ENCODE measurements around the gene PCDHGA1.
A peak's percentile ranks its signal among the peaks of the same experiment; 100 is the strongest.

Gene PCDHGA1

DNA sequence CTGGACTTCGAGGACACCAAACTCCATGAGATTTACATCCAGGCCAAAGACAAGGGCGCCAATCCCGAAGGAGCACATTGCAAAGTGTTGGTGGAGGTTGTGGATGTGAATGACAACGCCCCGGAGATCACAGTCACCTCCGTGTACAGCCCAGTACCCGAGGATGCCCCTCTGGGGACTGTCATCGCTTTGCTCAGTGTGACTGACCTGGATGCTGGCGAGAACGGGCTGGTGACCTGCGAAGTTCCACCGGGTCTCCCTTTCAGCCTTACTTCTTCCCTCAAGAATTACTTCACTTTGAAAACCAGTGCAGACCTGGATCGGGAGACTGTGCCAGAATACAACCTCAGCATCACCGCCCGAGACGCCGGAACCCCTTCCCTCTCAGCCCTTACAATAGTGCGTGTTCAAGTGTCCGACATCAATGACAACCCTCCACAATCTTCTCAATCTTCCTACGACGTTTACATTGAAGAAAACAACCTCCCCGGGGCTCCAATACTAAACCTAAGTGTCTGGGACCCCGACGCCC lies 146.8 kb downstream of the PCDHGA1 start:
- WGBS, 2 experiments (ENCODE audit: insufficient coverage in 2 of 2) = 96 to 97% methylated on average over 20 to 24 of the region's 24 CpGs
- H3K4me3 ChIP-seq (ENCODE audit: extremely low read depth, insufficient read depth, low read length, poor library complexity, severe bottlenecking) = peak overlapping the region; percentile 56
- no peak overlapping the region for H3K27ac ChIP-seq (ENCODE audit: low read depth, low read length, severe bottlenecking)
- peaks cover 11% of the 10 kb centered on the region for H3K9me3 ChIP-seq (ENCODE audit: control insufficient read depth, low read length)
- H3K4me1 ChIP-seq (ENCODE audit: control insufficient read depth, insufficient read depth, low read length, poor library complexity, severe bottlenecking) = peaks cover 17% of the 10 kb centered on the region
- H3K36me3 ChIP-seq (ENCODE audit: control insufficient read depth, insufficient read depth, low read length) = peaks cover 48% of the 10 kb centered on the region

DNA sequence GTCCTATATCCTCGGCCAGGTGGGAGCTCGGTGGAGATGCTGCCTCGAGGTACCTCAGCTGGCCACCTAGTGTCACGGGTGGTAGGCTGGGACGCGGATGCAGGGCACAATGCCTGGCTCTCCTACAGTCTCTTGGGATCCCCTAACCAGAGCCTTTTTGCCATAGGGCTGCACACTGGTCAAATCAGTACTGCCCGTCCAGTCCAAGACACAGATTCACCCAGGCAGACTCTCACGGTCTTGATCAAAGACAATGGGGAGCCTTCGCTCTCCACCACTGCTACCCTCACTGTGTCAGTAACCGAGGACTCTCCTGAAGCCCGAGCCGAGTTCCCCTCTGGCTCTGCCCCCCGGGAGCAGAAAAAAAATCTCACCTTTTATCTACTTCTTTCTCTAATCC lies 147.5 kb downstream of the PCDHGA1 start:
- WGBS, 2 experiments (ENCODE audit: insufficient coverage in 2 of 2) = 98 to 99% methylated on average over 11 to 13 of the region's 13 CpGs
- Histone ChIP-seq H3K4me1 (ENCODE audit: control insufficient read depth, insufficient read depth, low read length, poor library complexity, severe bottlenecking) (peaks cover 24% of the 10 kb centered on the region), H3K36me3 (ENCODE audit: control insufficient read depth, insufficient read depth, low read length) (peaks cover 48% of the 10 kb centered on the region), H3K4me3 (ENCODE audit: extremely low read depth, insufficient read depth, low read length, poor library complexity, severe bottlenecking) (no peak overlapping the region), H3K27ac (ENCODE audit: low read depth, low read length, severe bottlenecking) (no peak overlapping the region), H3K9me3 (ENCODE audit: control insufficient read depth, low read length) (peaks cover 11% of the 10 kb centered on the region)

DNA sequence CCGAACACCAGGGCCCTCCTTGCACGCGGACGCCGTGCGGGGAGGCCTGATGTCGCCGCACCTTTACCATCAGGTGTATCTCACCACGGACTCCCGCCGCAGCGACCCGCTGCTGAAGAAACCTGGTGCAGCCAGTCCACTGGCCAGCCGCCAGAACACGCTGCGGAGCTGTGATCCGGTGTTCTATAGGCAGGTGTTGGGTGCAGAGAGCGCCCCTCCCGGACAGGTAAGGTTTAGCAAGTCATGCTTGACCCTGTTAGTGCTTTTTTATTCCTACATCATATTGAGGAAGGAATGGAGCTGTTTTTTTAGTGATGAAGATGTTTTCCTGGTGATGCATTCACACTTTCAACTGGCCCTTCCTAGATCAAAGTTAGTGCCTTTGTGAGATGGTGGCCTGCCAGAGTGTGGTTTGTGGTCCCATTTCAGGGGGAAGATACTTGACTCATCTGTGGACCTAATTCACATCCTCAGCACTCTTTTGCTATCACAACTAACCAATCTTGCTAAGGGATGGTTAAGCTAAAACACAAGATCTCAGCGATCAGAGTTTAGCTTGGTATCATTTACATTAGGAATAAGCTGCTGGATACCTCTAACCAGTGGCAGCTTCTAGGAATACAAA lies 148.1 kb downstream of the PCDHGA1 start:
- no peak overlapping the region for H3K27ac ChIP-seq (ENCODE audit: low read depth, low read length, severe bottlenecking)
- peaks cover 11% of the 10 kb centered on the region for H3K9me3 ChIP-seq (ENCODE audit: control insufficient read depth, low read length)
- 92 to 96% methylated on average over 16 to 18 of the region's 20 CpGs for WGBS, 2 experiments (ENCODE audit: insufficient coverage in 2 of 2)
- peaks cover 30% of the 10 kb centered on the region for H3K4me1 ChIP-seq (ENCODE audit: control insufficient read depth, insufficient read depth, low read length, poor library complexity, severe bottlenecking)
- peaks cover 48% of the 10 kb centered on the region for H3K36me3 ChIP-seq (ENCODE audit: control insufficient read depth, insufficient read depth, low read length)
- peak overlapping the region; percentile 6 for H3K4me3 ChIP-seq (ENCODE audit: extremely low read depth, insufficient read depth, low read length, poor library complexity, severe bottlenecking)

DNA sequence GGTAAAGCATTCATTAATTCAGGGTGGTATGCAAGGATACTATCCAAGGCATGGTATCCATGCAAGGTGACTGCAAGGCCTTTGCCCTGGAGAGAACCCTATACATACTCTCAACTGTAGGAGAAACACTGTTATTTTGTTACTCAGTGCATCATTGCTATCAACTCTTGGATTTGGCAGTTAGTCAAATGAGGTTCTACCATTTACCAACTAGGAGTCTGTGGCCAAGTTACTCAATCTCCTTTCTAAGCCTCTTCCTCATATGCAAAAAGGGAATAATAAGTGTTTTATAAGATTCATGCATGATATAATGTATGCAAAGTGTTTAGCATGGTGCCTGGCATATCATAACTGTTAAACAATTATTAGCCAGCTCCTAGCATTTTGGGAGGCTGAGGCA lies 149.5 kb downstream of the PCDHGA1 start:
- H3K27ac ChIP-seq (ENCODE audit: low read depth, low read length, severe bottlenecking) = no peak overlapping the region
- peaks cover 11% of the 10 kb centered on the region for H3K9me3 ChIP-seq (ENCODE audit: control insufficient read depth, low read length)
- H3K4me1 ChIP-seq (ENCODE audit: control insufficient read depth, insufficient read depth, low read length, poor library complexity, severe bottlenecking) = peaks cover 39% of the 10 kb centered on the region
- H3K4me3 ChIP-seq (ENCODE audit: extremely low read depth, insufficient read depth, low read length, poor library complexity, severe bottlenecking) = no peak overlapping the region
- peaks cover 48% of the 10 kb centered on the region for H3K36me3 ChIP-seq (ENCODE audit: control insufficient read depth, insufficient read depth, low read length)

DNA sequence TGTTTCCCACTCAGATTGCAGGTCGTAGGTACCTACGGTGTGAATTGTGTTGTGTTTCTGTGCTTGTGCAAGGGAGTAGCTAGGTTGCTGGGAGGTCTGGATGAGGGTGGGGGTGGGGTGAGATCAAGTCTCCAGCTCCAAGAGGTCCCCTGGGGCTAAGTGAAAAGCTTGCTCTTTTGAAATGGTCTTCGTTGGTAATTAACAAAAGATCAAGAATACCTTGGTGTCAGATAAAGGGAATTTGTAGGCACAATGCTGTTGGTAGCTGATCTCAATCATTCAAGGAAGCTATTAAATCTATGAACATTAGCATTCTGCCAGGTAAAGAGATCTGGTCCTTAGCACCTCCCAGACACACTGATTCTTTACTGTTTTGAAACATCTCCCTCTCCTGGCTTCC lies 153.6 kb downstream of the PCDHGA1 start:
- H3K27ac ChIP-seq (ENCODE audit: low read depth, low read length, severe bottlenecking) = peak overlapping the region; percentile 68
- peak overlapping the region; percentile 42 for H3K4me3 ChIP-seq (ENCODE audit: extremely low read depth, insufficient read depth, low read length, poor library complexity, severe bottlenecking)
- peaks cover 44% of the 10 kb centered on the region for H3K4me1 ChIP-seq (ENCODE audit: control insufficient read depth, insufficient read depth, low read length, poor library complexity, severe bottlenecking)
- 10 to 11% methylated on average over 2 of the region's 3 CpGs for WGBS, 2 experiments (ENCODE audit: insufficient coverage in 2 of 2)
- H3K36me3 ChIP-seq (ENCODE audit: control insufficient read depth, insufficient read depth, low read length) = peaks cover 60% of the 10 kb centered on the region
- peaks cover 21% of the 10 kb centered on the region for H3K9me3 ChIP-seq (ENCODE audit: control insufficient read depth, low read length)

DNA sequence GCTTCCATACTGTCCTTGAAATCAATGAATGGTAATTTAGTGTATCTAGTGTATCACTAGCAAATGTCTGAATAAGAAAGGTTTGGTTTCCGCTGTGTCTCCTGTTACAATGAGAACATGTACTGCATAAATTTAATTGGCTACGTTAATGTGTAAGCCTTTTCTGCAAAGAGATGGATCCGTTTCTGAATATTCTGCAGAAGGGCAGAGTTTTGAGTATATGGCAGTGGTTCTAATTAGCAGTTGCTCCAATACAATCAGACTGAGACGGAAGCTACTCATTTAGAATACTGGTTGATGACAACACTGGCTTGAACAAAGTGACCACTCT lies 154.0 kb downstream of the PCDHGA1 start:
- Histone ChIP-seq H3K4me3 (ENCODE audit: extremely low read depth, insufficient read depth, low read length, poor library complexity, severe bottlenecking) (peak overlapping the region; percentile 42), H3K9me3 (ENCODE audit: control insufficient read depth, low read length) (peaks cover 21% of the 10 kb centered on the region), H3K36me3 (ENCODE audit: control insufficient read depth, insufficient read depth, low read length) (peaks cover 61% of the 10 kb centered on the region), H3K4me1 (ENCODE audit: control insufficient read depth, insufficient read depth, low read length, poor library complexity, severe bottlenecking) (peaks cover 46% of the 10 kb centered on the region), H3K27ac (ENCODE audit: low read depth, low read length, severe bottlenecking) (peak overlapping the region; percentile 68)
- WGBS, 2 experiments (ENCODE audit: insufficient coverage in 2 of 2) = 10 to 23% methylated on average over 4 of the region's 4 CpGs

DNA sequence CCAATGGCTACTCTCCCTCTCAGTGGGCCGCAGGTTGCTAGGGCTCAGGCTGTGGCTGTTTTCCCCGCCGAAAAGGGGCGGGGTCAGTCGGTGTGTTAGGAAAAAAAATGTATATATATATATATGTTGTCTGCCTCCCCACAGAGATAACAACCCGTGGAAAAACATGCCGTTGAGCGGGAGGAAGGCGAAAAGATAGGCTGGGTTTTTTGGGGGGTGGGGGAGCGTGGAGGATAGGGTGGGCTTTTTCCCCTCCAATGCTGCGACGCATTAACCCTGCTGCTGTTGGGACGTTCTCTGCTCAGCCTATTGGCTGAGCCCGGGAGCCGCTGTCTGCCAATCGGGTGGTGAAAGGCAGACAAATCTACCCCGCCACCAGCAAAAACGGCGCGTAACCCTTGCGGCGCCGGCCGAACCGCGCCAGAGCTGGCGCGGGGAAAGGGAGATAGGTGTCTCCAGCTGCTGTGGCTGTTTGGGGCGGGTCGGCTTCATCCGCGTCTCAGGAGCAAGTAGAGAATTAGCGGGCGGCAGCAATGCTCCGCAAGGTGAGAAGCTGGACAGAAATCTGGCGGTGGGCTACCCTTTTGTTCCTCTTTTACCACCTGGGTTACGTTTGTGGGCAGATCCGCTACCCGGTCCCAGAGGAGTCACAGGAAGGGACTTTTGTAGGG lies 154.5 kb downstream of the PCDHGA1 start, which contains the start of gene PCDHGC4:
Gene PCDHGC4, plus strand, starts transcription at position 390 of the 671 bp plus-strand sequence. Its CDS starts 144 bp downstream, at position 534.
- peak within 1 kb of the TSS; percentile 68 for H3K27ac ChIP-seq (ENCODE audit: low read depth, low read length, severe bottlenecking)
- H3K4me1 ChIP-seq (ENCODE audit: control insufficient read depth, insufficient read depth, low read length, poor library complexity, severe bottlenecking) = peaks cover 47% of the 10 kb centered on the region
- WGBS, 2 experiments (ENCODE audit: insufficient coverage in 2 of 2) = 10 to 16% methylated on average over 19 to 30 of the region's 39 CpGs
- peaks cover 21% of the 10 kb centered on the region for H3K9me3 ChIP-seq (ENCODE audit: control insufficient read depth, low read length)
- peaks cover 62% of the 10 kb centered on the region for H3K36me3 ChIP-seq (ENCODE audit: control insufficient read depth, insufficient read depth, low read length)
- H3K4me3 ChIP-seq (ENCODE audit: extremely low read depth, insufficient read depth, low read length, poor library complexity, severe bottlenecking) = peak within 1 kb of the TSS; percentile 42

DNA sequence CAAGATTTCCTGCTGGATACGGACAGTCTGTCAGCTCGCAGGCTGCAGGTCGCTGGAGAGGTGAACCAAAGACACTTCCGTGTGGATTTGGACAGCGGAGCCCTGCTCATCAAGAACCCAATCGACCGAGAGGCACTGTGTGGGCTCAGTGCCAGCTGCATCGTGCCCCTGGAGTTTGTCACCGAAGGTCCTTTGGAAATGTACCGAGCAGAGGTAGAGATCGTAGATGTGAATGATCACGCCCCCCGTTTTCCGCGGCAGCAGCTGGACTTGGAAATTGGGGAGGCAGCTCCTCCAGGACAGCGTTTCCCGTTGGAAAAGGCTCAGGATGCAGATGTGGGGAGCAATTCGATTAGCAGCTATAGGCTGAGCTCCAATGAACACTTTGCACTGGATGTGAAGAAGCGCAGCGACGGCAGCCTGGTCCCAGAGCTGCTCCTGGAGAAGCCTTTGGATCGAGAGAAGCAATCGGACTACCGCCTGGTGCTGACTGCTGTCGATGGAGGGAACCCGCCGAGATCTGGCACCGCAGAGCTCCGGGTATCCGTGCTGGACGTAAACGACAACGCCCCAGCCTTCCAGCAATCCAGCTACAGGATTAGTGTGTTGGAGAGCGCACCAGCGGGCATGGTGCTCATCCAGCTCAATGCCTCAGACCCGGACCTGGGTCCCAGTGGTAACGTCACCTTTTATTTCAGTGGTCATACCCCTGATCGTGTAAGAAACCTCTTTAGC lies 155.2 kb downstream of the PCDHGA1 start:
- Histone ChIP-seq H3K36me3 (ENCODE audit: control insufficient read depth, insufficient read depth, low read length) (peaks cover 63% of the 10 kb centered on the region), H3K4me1 (ENCODE audit: control insufficient read depth, insufficient read depth, low read length, poor library complexity, severe bottlenecking) (peaks cover 50% of the 10 kb centered on the region), H3K27ac (ENCODE audit: low read depth, low read length, severe bottlenecking) (peak overlapping the region; percentile 68), H3K4me3 (ENCODE audit: extremely low read depth, insufficient read depth, low read length, poor library complexity, severe bottlenecking) (peak overlapping the region; percentile 42), H3K9me3 (ENCODE audit: control insufficient read depth, low read length) (peaks cover 21% of the 10 kb centered on the region)
- WGBS, 2 experiments (ENCODE audit: insufficient coverage in 2 of 2) = 51 to 58% methylated on average over 34 to 37 of the region's 38 CpGs

DNA sequence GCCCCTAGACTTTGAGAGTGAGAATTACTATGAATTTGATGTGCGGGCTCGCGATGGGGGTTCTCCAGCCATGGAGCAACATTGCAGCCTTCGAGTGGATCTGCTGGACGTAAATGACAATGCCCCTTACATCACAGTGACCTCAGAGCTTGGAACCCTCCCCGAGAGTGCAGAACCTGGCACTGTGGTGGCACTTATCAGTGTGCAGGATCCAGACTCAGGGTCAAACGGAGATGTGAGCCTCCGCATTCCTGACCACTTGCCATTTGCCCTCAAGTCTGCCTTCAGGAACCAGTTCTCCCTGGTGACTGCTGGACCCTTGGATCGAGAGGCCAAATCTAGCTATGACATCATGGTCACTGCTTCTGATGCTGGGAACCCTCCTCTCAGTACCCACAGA lies 155.8 kb downstream of the PCDHGA1 start:
- H3K36me3 ChIP-seq (ENCODE audit: control insufficient read depth, insufficient read depth, low read length) = peaks cover 63% of the 10 kb centered on the region
- H3K4me3 ChIP-seq (ENCODE audit: extremely low read depth, insufficient read depth, low read length, poor library complexity, severe bottlenecking) = peak overlapping the region; percentile 42
- peaks cover 21% of the 10 kb centered on the region for H3K9me3 ChIP-seq (ENCODE audit: control insufficient read depth, low read length)
- no peak overlapping the region for H3K27ac ChIP-seq (ENCODE audit: low read depth, low read length, severe bottlenecking)
- peaks cover 50% of the 10 kb centered on the region for H3K4me1 ChIP-seq (ENCODE audit: control insufficient read depth, insufficient read depth, low read length, poor library complexity, severe bottlenecking)
- WGBS, 2 experiments (ENCODE audit: insufficient coverage in 2 of 2) = 93% methylated on average over 9 of the region's 9 CpGs

DNA sequence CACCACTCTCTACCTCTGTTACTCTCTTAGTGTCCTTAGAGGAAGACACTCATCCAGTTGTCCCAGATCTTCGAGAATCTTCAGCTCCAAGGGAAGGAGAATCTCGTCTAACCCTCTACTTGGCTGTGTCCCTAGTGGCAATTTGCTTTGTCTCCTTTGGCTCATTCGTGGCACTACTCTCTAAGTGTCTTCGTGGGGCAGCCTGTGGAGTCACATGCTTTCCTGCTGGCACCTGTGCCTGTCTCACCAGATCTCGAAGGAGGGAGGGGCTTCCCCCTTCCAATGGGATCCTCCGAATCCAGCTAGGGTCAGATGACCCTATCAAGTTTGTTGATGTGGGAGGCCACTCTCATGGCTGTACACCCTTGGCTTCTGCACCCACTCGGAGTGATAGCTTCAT lies 156.8 kb downstream of the PCDHGA1 start:
- Histone ChIP-seq H3K4me3 (ENCODE audit: extremely low read depth, insufficient read depth, low read length, poor library complexity, severe bottlenecking) (no peak overlapping the region), H3K4me1 (ENCODE audit: control insufficient read depth, insufficient read depth, low read length, poor library complexity, severe bottlenecking) (peaks cover 53% of the 10 kb centered on the region), H3K9me3 (ENCODE audit: control insufficient read depth, low read length) (peaks cover 21% of the 10 kb centered on the region), H3K27ac (ENCODE audit: low read depth, low read length, severe bottlenecking) (no peak overlapping the region), H3K36me3 (ENCODE audit: control insufficient read depth, insufficient read depth, low read length) (peaks cover 70% of the 10 kb centered on the region)
- WGBS, 2 experiments (ENCODE audit: insufficient coverage in 2 of 2) = 95 to 98% methylated on average over 6 to 7 of the region's 7 CpGs
